H9 (cell line): ENCODE data around the gene PNPLA7. TPM values are rescaled to one million over a fixed set of nuclear protein-coding genes. Genes with fewer than 3 reads are reported as not detected.

Experiments
- DNase-seq: peaks from one replicate; pipeline ENCODE4 v3.0.0-alpha.2; 2017
- H2AFZ ChIP-seq: one replicate; pipeline ENCODE4 v1.6.1; 2013; ENCODE audit warnings: mild to moderate bottlenecking, low read length, control low read depth, moderate library complexity
- H2AK5ac ChIP-seq: 2 replicates; pipeline ENCODE4 v1.6.1; 2013; ENCODE audit warnings: low read length, control low read depth, mixed read lengths; ENCODE audit not compliant: insufficient read length
- H2BK120ac ChIP-seq: one replicate; pipeline ENCODE4 v1.6.1; 2013; ENCODE audit warnings: low read depth, mild to moderate bottlenecking, low read length, control low read depth, inconsistent platforms; ENCODE audit not compliant: poor library complexity, severe bottlenecking
- H2BK12ac ChIP-seq: 2 replicates; pipeline ENCODE4 v1.6.1; 2013; ENCODE audit warnings: low read length, control low read depth, mixed read lengths, low read depth; ENCODE audit not compliant: insufficient read length
- H2BK15ac ChIP-seq: 2 replicates; pipeline ENCODE4 v1.6.1; 2013; ENCODE audit warnings: low read depth, low read length, control low read depth
- H2BK20ac ChIP-seq: one replicate; pipeline ENCODE4 v1.6.1; 2013; ENCODE audit warnings: low read depth, mild to moderate bottlenecking, low read length, control low read depth, inconsistent platforms; ENCODE audit not compliant: poor library complexity, severe bottlenecking
- H2BK5ac ChIP-seq: 2 replicates; pipeline ENCODE4 v1.6.1; 2013; ENCODE audit warnings: low read length, control low read depth, mixed read lengths; ENCODE audit not compliant: insufficient read length
- H3K14ac ChIP-seq: 2 replicates; pipeline ENCODE4 v1.6.1; 2013; ENCODE audit warnings: low read length, control low read depth; ENCODE audit not compliant: insufficient read depth
- H3K18ac ChIP-seq: 2 replicates; pipeline ENCODE4 v1.6.1; 2013; ENCODE audit warnings: low read depth, mild to moderate bottlenecking, mixed read lengths, low read length, control low read depth; ENCODE audit not compliant: insufficient read length
- H3K23ac ChIP-seq: 2 replicates; pipeline ENCODE4 v1.6.1; 2013; ENCODE audit warnings: low read length, control low read depth, mixed read lengths, low read depth; ENCODE audit not compliant: insufficient read length
- H3K23me2 ChIP-seq: 2 replicates; pipeline ENCODE4 v1.6.1; 2013; ENCODE audit warnings: low read depth, mild to moderate bottlenecking, mixed read lengths, low read length, control low read depth; ENCODE audit not compliant: insufficient read length, poor library complexity, severe bottlenecking
- H3K27ac ChIP-seq: 2 replicates; pipeline ENCODE4 v1.5.1; 2013; ENCODE audit warnings: low read length, control low read depth, mixed read lengths, low read depth; ENCODE audit not compliant: insufficient read length
- H3K27me3 ChIP-seq: 2 replicates; pipeline ENCODE4 v1.6.1; 2013; ENCODE audit warnings: low read length, control low read depth, inconsistent platforms; ENCODE audit not compliant: insufficient read depth
- H3K4ac ChIP-seq: 2 replicates; pipeline ENCODE4 v1.6.1; 2013; ENCODE audit warnings: low read depth, mild to moderate bottlenecking, control low read depth, inconsistent platforms, low read length, moderate library complexity
- H3K4me1 ChIP-seq: 2 replicates; pipeline ENCODE4 v1.6.1; 2013; ENCODE audit warnings: low read length, control low read depth, inconsistent platforms; ENCODE audit not compliant: insufficient read depth
- H3K4me2 ChIP-seq: 2 replicates; pipeline ENCODE4 v1.6.1; 2013; ENCODE audit warnings: low read length, control low read depth, mixed read lengths; ENCODE audit not compliant: insufficient read length, insufficient read depth
- H3K56ac ChIP-seq: 2 replicates; pipeline ENCODE4 v1.6.1; 2013; ENCODE audit warnings: low read depth, mild to moderate bottlenecking, mixed read lengths, low read length, control low read depth; ENCODE audit not compliant: insufficient read length
- H3K79me1 ChIP-seq: 2 replicates; pipeline ENCODE4 v1.6.1; 2013; ENCODE audit warnings: low read depth, mild to moderate bottlenecking, moderate library complexity, low read length, control low read depth, inconsistent platforms; ENCODE audit not compliant: insufficient read depth, poor library complexity, severe bottlenecking
- H3K79me2 ChIP-seq: 2 replicates; pipeline ENCODE4 v1.6.1; 2013; ENCODE audit warnings: low read length, control low read depth, inconsistent platforms; ENCODE audit not compliant: insufficient read depth
- H3K9ac ChIP-seq: 2 replicates; pipeline ENCODE4 v1.6.1; 2013; ENCODE audit warnings: low read length, control low read depth, mixed read lengths; ENCODE audit not compliant: insufficient read length; ENCODE audit errors: extremely low read depth
- H3K9me3 ChIP-seq: one replicate; pipeline ENCODE4 v1.6.1; 2013; ENCODE audit warnings: low read depth, low read length, inconsistent platforms; ENCODE audit not compliant: control insufficient read depth
- H3T11ph ChIP-seq: one replicate; pipeline ENCODE4 v1.6.1; 2013; ENCODE audit warnings: mild to moderate bottlenecking, low read length, control low read depth, inconsistent platforms
- H4K20me1 ChIP-seq: one replicate; pipeline ENCODE4 v1.6.1; 2013; ENCODE audit not compliant: control insufficient read depth, insufficient read length, insufficient read depth
- H4K5ac ChIP-seq: 2 replicates; pipeline ENCODE4 v1.6.1; 2013; ENCODE audit warnings: low read depth, mild to moderate bottlenecking, mixed read lengths, low read length, control low read depth; ENCODE audit not compliant: insufficient read length
- H4K8ac ChIP-seq: replicated peaks from 2 replicates; pipeline ENCODE4 v1.6.1; 2013; ENCODE audit warnings: low read length, control low read depth, mixed read lengths, low read depth; ENCODE audit not compliant: insufficient read length
- H4K91ac ChIP-seq: 2 replicates; pipeline ENCODE4 v1.6.1; 2013; ENCODE audit warnings: low read depth, mild to moderate bottlenecking, moderate library complexity, mixed read lengths, low read length, control low read depth; ENCODE audit not compliant: insufficient read length
- H3K27ac Mint-ChIP-seq, 3 experiments: 2 replicates in 2 of 3; 3 replicates in 1 of 3; pipeline ENCODE4 v1.8.0; 2020 to 2021; ENCODE audit warnings: mixed read lengths in 3 of 3, mild to moderate bottlenecking in 1 of 3, moderate library complexity in 1 of 3
- H3K27me3 Mint-ChIP-seq: 2 replicates; pipeline ENCODE4 v1.8.0; 2021; ENCODE audit warnings: low read depth, mild to moderate bottlenecking, moderate library complexity, mixed read lengths
- H3K36me3 Mint-ChIP-seq, 3 experiments: 2 replicates in 2 of 3; 3 replicates in 1 of 3; pipeline ENCODE4 v1.8.0; 2020 to 2021; ENCODE audit warnings: low read depth in 3 of 3, mixed read lengths in 3 of 3; ENCODE audit not compliant: insufficient read depth in 1 of 3
- H3K4me1 Mint-ChIP-seq, 2 experiments: 2 replicates each; pipeline ENCODE4 v1.8.0; 2020; ENCODE audit warnings: mixed read lengths in 2 of 2
- H3K4me3 Mint-ChIP-seq, 2 experiments: 2 replicates in 1 of 2; 3 replicates in 1 of 2; pipeline ENCODE4 v1.8.0; 2020 to 2021; ENCODE audit warnings: mild to moderate bottlenecking in 2 of 2, mixed read lengths in 2 of 2, moderate library complexity in 1 of 2
- H3K9me3 Mint-ChIP-seq, 2 experiments: 2 replicates in 1 of 2; 3 replicates in 1 of 2; pipeline ENCODE4 v1.8.0; 2020; ENCODE audit warnings: mild to moderate bottlenecking in 2 of 2, mixed read lengths in 2 of 2, moderate library complexity in 1 of 2
- CTCF ChIP-seq: fragments of 200-600 bp; sonication (generic); conservative IDR thresholded peaks from 3 replicates; pipeline ENCODE4 v1.8.0; 2021; ENCODE audit warnings: antibody characterized with exemption, mild to moderate bottlenecking
- WGBS: extraction: QIAGEN DNeasy Blood & Tissue Kit; methylation state at CpG from one replicate; pipeline ENCODE4 v1.1.7; 2013; ENCODE audit warnings: missing lambda C conversion rate, low lambda C conversion rate, mixed read lengths; ENCODE audit not compliant: insufficient read length; ENCODE audit errors: extremely low coverage; 5-methylcytosine and 5-hydroxymethylcytosine counted together
- total RNA-seq: library from RNA; stranded (reverse); gene quantifications from 2 replicates; pipeline ENCODE4 v1.2.1, GENCODE V29; 2021

The PNPLA7 gene
- total RNA-seq, 1 experiment from 2014 or later: 1.8 TPM

DNA sequence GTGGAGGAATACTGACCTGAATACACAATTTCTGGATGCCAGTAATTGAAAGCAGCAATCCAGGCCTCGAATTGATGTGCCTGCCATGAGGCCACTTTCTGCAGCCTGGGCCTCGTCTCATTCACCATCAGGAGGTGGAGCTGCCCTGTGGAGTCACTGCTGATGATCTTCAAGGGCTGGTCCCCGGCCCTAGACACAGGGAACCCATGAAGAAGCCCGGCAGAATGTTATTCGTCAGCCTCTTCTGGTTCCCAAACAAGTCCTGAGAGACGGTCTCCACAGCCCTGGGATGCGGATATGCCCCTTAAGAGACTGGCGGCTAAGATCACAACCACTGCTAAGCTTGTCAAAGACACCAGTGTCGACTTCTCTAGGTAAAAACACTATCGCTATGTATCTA is 24.0 kb upstream of the PNPLA7 start:
- Mint-ChIP-seq H3K4me1 (peaks cover 13 to 14% of the 10 kb centered on the region in 2 experiments), H3K36me3 (peaks cover 49 to 59% (median 58%) of the 10 kb centered on the region in 3 experiments), H3K9me3 (no peaks in the 10 kb centered on the region), H3K27me3 (no peaks in the 10 kb centered on the region), H3K4me3 (no peak overlapping the region), H3K27ac (no peak overlapping the region)
- no peak overlapping the region for H2BK20ac ChIP-seq
- H2BK12ac ChIP-seq: no peak overlapping the region
- no peak overlapping the region for H4K91ac ChIP-seq
- H2AFZ ChIP-seq: no peak overlapping the region
- H3K14ac ChIP-seq: no peak overlapping the region
- H3K18ac ChIP-seq: no peak overlapping the region
- no peak overlapping the region for H3K27ac ChIP-seq
- peaks cover 10% of the 10 kb centered on the region; the same call in 1 of the 2 replicates for H3K79me2 ChIP-seq
- H3K56ac ChIP-seq: no peak overlapping the region
- no peak for TF ChIP-seq CTCF
- no peak overlapping the region for H4K8ac ChIP-seq
- H3K23me2 ChIP-seq: peaks cover 11% of the 10 kb centered on the region
- H3K4me1 ChIP-seq: peaks cover 4% of the 10 kb centered on the region; the same call in 1 of the 2 replicates
- H3K9me3 ChIP-seq: no peaks in the 10 kb centered on the region
- no peak overlapping the region for H2BK15ac ChIP-seq
- H3K4me2 ChIP-seq: no peak overlapping the region
- H3K23ac ChIP-seq: no peak overlapping the region
- WGBS: no CpG with 5 or more reads among the region's 10 CpGs
- no peak overlapping the region for H3K9ac ChIP-seq
- DNase-seq: no peak
- H3K79me1 ChIP-seq: peaks cover 17% of the 10 kb centered on the region
- H4K5ac ChIP-seq: no peak overlapping the region
- no peak overlapping the region for H2BK120ac ChIP-seq
- H4K20me1 ChIP-seq: no peaks in the 10 kb centered on the region
- H3K4ac ChIP-seq: no peak overlapping the region
- H2BK5ac ChIP-seq: no peak overlapping the region
- no peak overlapping the region for H2AK5ac ChIP-seq
- H3T11ph ChIP-seq: no peak overlapping the region
- no peaks in the 10 kb centered on the region for H3K27me3 ChIP-seq
